Muscle layer of duodenum (tissue), 2 donors: ENCODE measurements around the gene ODF2L.

ENCODE experiments used
- H3K27ac ChIP-seq: one replicate; pipeline ENCODE4 v1.7.0; 2013; ENCODE audit warnings: mild to moderate bottlenecking, low read length
- H3K27me3 ChIP-seq: one replicate; pipeline ENCODE4 v1.7.0; 2013; ENCODE audit warnings: low read depth, mild to moderate bottlenecking, control low read depth, low read length
- H3K36me3 ChIP-seq, 2 donors: one replicate each; pipeline ENCODE4 v1.7.0; 2013; ENCODE audit warnings: low read length in 2 of 2, control low read depth in 1 of 2, mild to moderate bottlenecking in 1 of 2; ENCODE audit not compliant: insufficient read depth in 2 of 2, control insufficient read depth in 1 of 2
- H3K4me1 ChIP-seq, 2 donors: one replicate each; pipeline ENCODE4 v1.7.0; 2013; ENCODE audit warnings: low read length in 2 of 2, mild to moderate bottlenecking in 2 of 2, control low read depth in 1 of 2, moderate library complexity in 1 of 2; ENCODE audit not compliant: insufficient read depth in 2 of 2, control insufficient read depth in 1 of 2
- H3K4me3 ChIP-seq, 2 donors: one replicate each; pipeline ENCODE4 v1.7.0; 2013; ENCODE audit warnings: low read length in 2 of 2, low read depth in 1 of 2, mild to moderate bottlenecking in 1 of 2
- H3K9me3 ChIP-seq, 2 donors: one replicate each; pipeline ENCODE4 v1.7.0; 2013; ENCODE audit warnings: low read length in 2 of 2, control low read depth in 1 of 2, mild to moderate bottlenecking in 1 of 2; ENCODE audit not compliant: control insufficient read depth in 1 of 2
- donor health status: healthy.

ODF2L gene

GRCh38 chr1:86423473-86423872, 27.4 kb upstream of the ODF2L start:
- Histone ChIP-seq H3K4me1 (no peaks in the 10 kb centered on the region), H3K9me3 (no peaks in the 10 kb centered on the region), H3K27me3 (no peaks in the 10 kb centered on the region), H3K4me3 (no peak overlapping the region), H3K27ac (no peak overlapping the region), H3K36me3 (no peaks in the 10 kb centered on the region)

- Histone ChIP-seq H3K9me3 (no peaks in the 10 kb centered on the region), H3K36me3 (no peaks in the 10 kb centered on the region), H3K4me1 (no peaks in the 10 kb centered on the region), H3K27me3 (no peaks in the 10 kb centered on the region), H3K4me3 (no peak overlapping the region), H3K27ac (no peak overlapping the region)
Observed at GRCh38 chr1:86421601-86422280, 25.6 kb upstream of the ODF2L start.

GRCh38 chr1:86419277-86419903, 23.3 kb upstream of the ODF2L start:
- H3K4me1 ChIP-seq, result no peaks in the 10 kb centered on the region
- no peaks in the 10 kb centered on the region for H3K27me3 ChIP-seq
- H3K36me3 ChIP-seq, result no peaks in the 10 kb centered on the region
- H3K4me3 ChIP-seq, result no peak overlapping the region
- no peak overlapping the region for H3K27ac ChIP-seq
- no peaks in the 10 kb centered on the region for H3K9me3 ChIP-seq

GRCh38 chr1:86416343-86416742, 20.2 kb upstream of the ODF2L start:
- Histone ChIP-seq H3K9me3 (no peaks in the 10 kb centered on the region), H3K4me3 (no peak overlapping the region)

GRCh38 chr1:86410879-86411278, 14.8 kb upstream of the ODF2L start:
- Histone ChIP-seq H3K27me3 (no peaks in the 10 kb centered on the region), H3K27ac (no peak overlapping the region), H3K9me3 (no peaks in the 10 kb centered on the region), H3K4me1 (no peaks in the 10 kb centered on the region), H3K36me3 (no peaks in the 10 kb centered on the region), H3K4me3 (no peak overlapping the region)

More at GRCh38 chr1:86416343-86416742, 20.2 kb upstream of the ODF2L start:
- no peak overlapping the region for H3K27ac ChIP-seq
- no peaks in the 10 kb centered on the region for H3K27me3 ChIP-seq
- H3K36me3 ChIP-seq, result no peaks in the 10 kb centered on the region
- no peaks in the 10 kb centered on the region for H3K4me1 ChIP-seq

- Histone ChIP-seq H3K4me3 (no peak overlapping the region), H3K9me3 (no peaks in the 10 kb centered on the region), H3K27ac (no peak overlapping the region), H3K36me3 (no peaks in the 10 kb centered on the region), H3K27me3 (no peaks in the 10 kb centered on the region), H3K4me1 (no peaks in the 10 kb centered on the region)
Observed at GRCh38 chr1:86409416-86410021, 13.4 kb upstream of the ODF2L start.

GRCh38 chr1:86396498-86396890, 371 bp upstream of the ODF2L start:
- peak overlapping the region; percentile 85 to 94 for H3K4me3 ChIP-seq
- H3K4me1 ChIP-seq, result no peaks in the 10 kb centered on the region
- no peaks in the 10 kb centered on the region for H3K27me3 ChIP-seq
- peaks cover 0 to 7% of the 10 kb centered on the region in 2 donors for H3K36me3 ChIP-seq
- H3K27ac ChIP-seq, result peak overlapping the region; percentile 83
- no peaks in the 10 kb centered on the region for H3K9me3 ChIP-seq

GRCh38 chr1:86394416-86394815, 1.7 kb downstream of the ODF2L start:
- Histone ChIP-seq H3K4me1 (no peaks in the 10 kb centered on the region), H3K36me3 (peaks cover 0 to 7% of the 10 kb centered on the region in 2 donors), H3K27ac (no peak overlapping the region), H3K4me3 (peak overlapping the region in 1 of 2 donors; percentile 85), H3K27me3 (no peaks in the 10 kb centered on the region), H3K9me3 (no peaks in the 10 kb centered on the region)

GRCh38 chr1:86389307-86389706, 6.8 kb downstream of the ODF2L start:
- Histone ChIP-seq H3K36me3 (no peaks in the 10 kb centered on the region), H3K27me3 (no peaks in the 10 kb centered on the region), H3K4me3 (no peak overlapping the region), H3K27ac (no peak overlapping the region), H3K4me1 (no peaks in the 10 kb centered on the region), H3K9me3 (no peaks in the 10 kb centered on the region)

- H3K27me3 ChIP-seq, result no peaks in the 10 kb centered on the region
- no peaks in the 10 kb centered on the region for H3K4me1 ChIP-seq
- no peaks in the 10 kb centered on the region for H3K36me3 ChIP-seq
- H3K27ac ChIP-seq, result no peak overlapping the region
- no peaks in the 10 kb centered on the region for H3K9me3 ChIP-seq
- H3K4me3 ChIP-seq, result no peak overlapping the region
Observed at GRCh38 chr1:86388777-86389176, 7.3 kb downstream of the ODF2L start.

GRCh38 chr1:86387916-86388627, 8.1 kb downstream of the ODF2L start:
- no peaks in the 10 kb centered on the region for H3K9me3 ChIP-seq
- no peaks in the 10 kb centered on the region for H3K4me1 ChIP-seq
- no peak overlapping the region for H3K27ac ChIP-seq
- no peaks in the 10 kb centered on the region for H3K36me3 ChIP-seq
- no peaks in the 10 kb centered on the region for H3K27me3 ChIP-seq
- H3K4me3 ChIP-seq, result no peak overlapping the region
